Stimulated activated CD4-positive, alpha-beta T cell treated with anti-CD3 and anti-CD28 coated beads, Interleukin-15, amount 100 ng/mL, for 1 hour (primary cell): ENCODE results near the gene TMC6.
A peak's percentile ranks its signal among the peaks of the same experiment; 100 is the strongest.
"Not testable (repeated sequence)": the region's sequence is repeated elsewhere in the genome, so short reads cannot be mapped to it uniquely, and the experiment has no call there.

Experiments
- DNase-seq, 2 donors: peaks; one replicate each; pipeline ENCODE4 v3.0.0-alpha.2; 2020; ENCODE audit warnings: low read depth in 1 of 2, low spot score in 1 of 2

Gene TMC6

GRCh38 chr17:78124081-78124835, 4.3 kb downstream of the TMC6 start:
- no peak for DNase-seq

GRCh38 chr17:78123258-78123929, 5.2 kb downstream of the TMC6 start:
- no peak for DNase-seq

GRCh38 chr17:78122931-78123249, 5.7 kb downstream of the TMC6 start:
- DNase-seq: no peak

GRCh38 chr17:78122216-78122930, 6.2 kb downstream of the TMC6 start:
- DNase-seq: no peak

- DNase-seq: no peak
These were observed 6.7 kb downstream of the TMC6 start for GRCh38 chr17:78121801-78122215.

- no peak for DNase-seq
These were observed 7.4 kb downstream of the TMC6 start for GRCh38 chr17:78120971-78121800.

- no peak for DNase-seq
These were observed 8.0 kb downstream of the TMC6 start for GRCh38 chr17:78120537-78120936.

- no peak for DNase-seq
These were observed 9.7 kb downstream of the TMC6 start for GRCh38 chr17:78118801-78119241.

- DNase-seq: no peak
These were observed 11.3 kb downstream of the TMC6 start for GRCh38 chr17:78117027-78117981.

GRCh38 chr17:78116411-78116810, 12.1 kb downstream of the TMC6 start:
- no peak for DNase-seq

GRCh38 chr17:78115803-78116202, 12.8 kb downstream of the TMC6 start:
- not testable (repeated sequence) for DNase-seq

GRCh38 chr17:78114831-78115723, 13.5 kb downstream of the TMC6 start:
- no peak for DNase-seq

- DNase-seq: no peak
These were observed 14.5 kb downstream of the TMC6 start for GRCh38 chr17:78113804-78114785.

- DNase-seq: peak; percentile 63 to 77
These were observed 15.8 kb downstream of the TMC6 start for GRCh38 chr17:78112518-78113471.

- no peak for DNase-seq
These were observed 16.6 kb downstream of the TMC6 start for GRCh38 chr17:78111727-78112517.
